HG03571 (cell line): ENCODE data around the gene PLXNA2.
A peak's percentile ranks its signal among the peaks of the same experiment; 100 is the strongest.

ENCODE experiments used
- ATAC-seq: cut with Tn5 transposase; IDR thresholded peaks from one replicate; pipeline ENCODE4 v1.9.1; 2021; ENCODE audit not compliant: unreplicated experiment

Gene PLXNA2

DNA sequence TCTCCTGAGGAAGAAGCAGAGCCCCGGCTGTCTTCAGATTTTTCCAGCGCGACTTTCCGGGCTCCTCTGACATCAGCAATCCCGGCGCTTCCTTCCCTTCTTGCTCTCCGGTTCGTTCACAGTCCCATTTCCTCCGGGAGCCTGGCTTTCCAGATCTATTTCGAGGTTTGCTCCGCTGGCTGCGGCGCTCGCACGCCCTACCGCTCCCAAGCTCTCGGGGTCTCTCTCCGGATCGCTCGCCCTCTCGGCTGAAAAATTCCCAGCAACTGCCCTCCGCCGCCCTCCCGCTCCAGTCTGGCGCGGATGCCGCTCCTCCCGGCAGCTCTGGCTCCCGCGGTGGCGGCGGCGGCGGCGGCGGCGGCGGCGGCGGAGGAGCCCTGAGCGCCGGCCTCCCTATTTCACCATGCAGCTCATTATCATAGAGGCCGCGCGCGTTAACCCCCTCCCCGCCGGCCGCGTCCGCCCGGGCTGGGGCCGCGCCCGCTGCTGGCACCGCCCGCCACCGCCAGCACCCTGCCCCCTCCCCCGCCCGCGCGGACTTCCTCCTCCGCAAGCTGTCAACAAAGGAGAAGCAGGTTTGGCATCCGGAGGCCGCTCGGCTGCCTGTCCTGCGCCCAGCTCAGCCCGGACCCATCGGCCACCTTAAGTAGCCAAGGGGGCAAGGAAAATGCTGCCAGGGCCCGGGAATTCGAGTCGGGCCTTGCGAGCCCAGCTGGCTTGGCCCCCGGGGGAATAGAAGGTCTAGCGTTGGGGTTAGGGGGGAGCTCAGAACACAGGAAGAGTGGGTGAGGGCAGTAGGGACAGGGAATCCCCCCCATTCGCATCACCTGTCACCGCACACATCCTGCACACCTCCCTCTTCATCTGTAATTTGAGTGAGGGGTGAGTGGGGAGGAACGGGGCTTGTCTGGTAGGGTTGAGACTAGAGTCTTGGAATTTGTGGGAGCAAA is at the start of gene PLXNA2:
TSS of gene PLXNA2 (minus strand) at position 418 of the 950 bp plus-strand sequence. CDS start 26,462 bp downstream, outside the sequence.
- ATAC-seq: peak; percentile 50

GRCh38 chr1:208292908-208293307 is 48.7 kb upstream of the PLXNA2 start:
- ATAC-seq: no peak

- ATAC-seq: no peak
Observed at GRCh38 chr1:208291923-208292711, 47.9 kb upstream of the PLXNA2 start.

DNA sequence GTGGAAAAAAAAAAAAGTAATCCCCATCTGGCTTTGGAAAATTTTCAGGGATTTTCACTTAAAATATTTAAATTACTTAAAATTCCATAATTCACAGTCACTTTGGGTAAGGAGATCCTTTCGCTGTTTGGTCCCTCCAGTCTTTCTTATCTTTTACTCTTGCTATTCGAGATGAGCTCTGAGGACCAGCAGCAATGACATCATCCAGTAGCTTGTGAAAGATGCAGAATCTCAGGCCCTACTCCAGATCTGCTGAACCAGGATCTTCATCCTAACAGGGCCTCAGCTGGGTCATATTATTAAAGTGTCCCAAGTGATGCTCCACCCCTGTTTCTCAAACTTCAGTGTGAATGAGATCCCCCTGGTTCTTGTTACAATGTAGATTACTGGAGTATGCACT is 46.9 kb upstream of the PLXNA2 start:
- no peak for ATAC-seq

- no peak for ATAC-seq
Observed at GRCh38 chr1:208289716-208290115, 45.5 kb upstream of the PLXNA2 start.

DNA sequence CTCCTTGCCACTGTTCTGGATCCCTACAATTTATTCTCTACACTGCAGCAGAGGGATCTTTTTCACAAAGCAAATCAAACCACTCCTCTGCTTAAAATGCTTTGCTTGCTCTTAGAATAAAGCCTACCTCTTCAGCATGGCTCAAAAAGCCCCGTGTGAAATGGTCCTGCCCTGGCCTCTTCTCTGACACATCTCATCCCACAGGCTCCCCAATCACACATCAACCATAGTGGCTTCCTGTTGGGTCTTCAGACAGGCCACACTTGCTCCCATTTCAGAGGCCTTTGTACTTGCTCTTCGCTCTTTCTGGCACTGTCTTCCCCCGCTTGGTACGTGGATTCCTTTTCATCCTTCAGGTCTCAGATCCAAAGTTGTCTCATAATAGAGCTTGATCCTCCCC is 44.3 kb upstream of the PLXNA2 start:
- ATAC-seq: no peak

DNA sequence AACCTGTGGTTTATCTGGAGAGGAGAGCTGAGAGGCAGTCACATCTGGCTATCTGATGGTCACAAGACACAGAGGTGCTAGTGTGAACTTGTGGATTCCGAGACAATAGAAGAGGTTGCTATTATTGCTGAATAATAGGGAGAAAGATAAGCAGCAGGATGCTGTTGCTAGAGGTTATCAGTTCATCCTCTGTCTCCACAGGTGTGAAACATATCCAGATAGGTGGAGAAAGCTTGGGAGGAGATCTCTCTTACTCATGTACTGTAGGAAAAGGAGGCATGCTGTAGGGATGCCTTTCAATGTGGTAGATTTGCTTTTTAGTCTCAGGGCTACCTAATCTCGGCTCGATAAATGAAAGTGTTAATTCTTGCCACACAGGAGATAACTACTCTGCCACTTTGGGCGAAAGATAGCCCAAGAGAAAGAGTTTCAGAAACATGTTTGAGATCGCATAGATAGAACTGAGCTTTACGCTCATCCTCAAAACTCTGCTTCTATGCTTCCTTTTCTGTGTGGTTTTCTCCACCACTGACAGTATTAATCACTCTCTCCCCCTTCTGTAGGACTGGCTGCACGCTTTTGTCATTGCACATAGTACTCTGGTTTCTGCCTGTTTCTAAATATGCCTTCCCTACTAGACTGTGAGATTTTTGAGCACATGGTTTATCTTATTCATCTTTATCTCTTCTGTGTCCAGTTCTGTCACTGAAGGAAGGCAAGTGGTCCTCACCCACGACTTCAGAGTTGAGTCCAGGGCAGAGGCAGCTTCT is 36.7 kb upstream of the PLXNA2 start:
- no peak for ATAC-seq

- ATAC-seq: no peak
Observed at GRCh38 chr1:208279826-208280588, 35.8 kb upstream of the PLXNA2 start.

DNA sequence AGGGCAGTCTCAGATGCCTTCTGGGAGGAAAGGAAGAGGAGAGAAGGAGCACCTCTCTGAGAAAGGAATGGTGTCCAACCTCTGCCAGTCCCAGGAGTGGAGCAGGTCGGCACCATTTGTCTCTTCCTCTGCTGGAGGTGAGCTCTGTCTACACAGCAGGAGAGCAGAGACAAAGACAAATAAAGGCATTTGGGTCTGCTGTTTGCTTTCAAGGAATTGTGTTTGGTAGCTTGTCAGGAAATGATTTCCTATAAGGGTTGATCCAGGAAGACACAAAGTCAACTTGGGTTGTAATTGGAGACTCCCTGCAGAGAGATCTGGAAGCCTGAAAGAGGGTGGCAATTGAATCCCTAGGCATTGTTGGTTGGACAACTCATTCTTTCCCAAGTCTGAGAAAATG is 34.5 kb upstream of the PLXNA2 start:
- no peak for ATAC-seq

GRCh38 chr1:208276757-208277435 is 32.7 kb upstream of the PLXNA2 start:
- no peak for ATAC-seq

DNA sequence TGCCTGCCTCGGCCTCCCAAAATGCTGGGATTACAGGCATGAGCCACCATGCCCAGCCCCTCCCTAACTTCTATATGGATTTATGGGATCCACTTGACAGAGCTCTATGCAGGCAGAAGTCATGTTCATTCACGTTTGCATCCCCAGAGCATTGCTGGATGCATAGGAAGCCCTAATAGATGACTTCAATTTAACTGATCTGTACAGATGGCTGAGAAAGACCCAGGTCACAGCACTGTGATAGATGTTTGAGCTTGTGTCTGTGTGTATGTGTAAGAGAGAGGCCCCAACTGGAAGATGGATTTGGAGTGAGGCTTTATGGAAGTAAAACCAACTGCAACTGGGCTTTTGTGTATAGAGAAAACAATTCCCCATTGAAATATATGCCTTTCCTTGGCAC is 30.9 kb upstream of the PLXNA2 start:
- ATAC-seq: no peak

DNA sequence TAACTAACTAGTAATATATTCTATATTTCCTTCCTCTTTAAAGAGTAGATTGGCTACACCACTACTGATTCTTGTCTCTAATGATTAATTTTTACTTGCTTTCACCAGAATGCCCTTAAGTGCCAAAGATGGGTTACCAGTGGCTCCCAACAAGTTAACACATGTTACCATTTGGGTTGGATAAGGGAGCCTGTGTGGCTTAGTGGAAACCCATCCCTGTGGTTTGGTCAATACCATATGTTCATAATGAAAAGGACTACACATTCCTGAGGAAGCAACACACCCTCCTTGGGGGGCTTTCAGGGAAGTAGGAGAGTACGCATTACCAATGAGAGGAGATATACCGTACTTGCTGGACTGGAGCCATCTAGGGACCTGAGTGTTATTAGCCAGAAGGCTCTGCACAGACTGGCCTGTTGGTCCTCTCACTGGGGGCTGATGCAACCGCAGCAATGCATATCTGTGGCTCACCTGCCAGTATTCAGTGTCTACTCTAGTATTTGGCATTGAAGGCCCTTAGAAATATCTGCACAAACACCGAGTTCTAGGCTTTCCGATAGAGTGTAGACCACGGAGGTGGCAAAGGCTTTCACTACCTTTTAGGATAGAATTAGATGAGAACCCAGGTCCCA is 29.3 kb upstream of the PLXNA2 start:
- no peak for ATAC-seq

- ATAC-seq: no peak
Observed at GRCh38 chr1:208272713-208273112, 28.5 kb upstream of the PLXNA2 start.

GRCh38 chr1:208272311-208272710 is 28.1 kb upstream of the PLXNA2 start:
- ATAC-seq: no peak

GRCh38 chr1:208271236-208271635 is 27.1 kb upstream of the PLXNA2 start:
- no peak for ATAC-seq

- no peak for ATAC-seq
Observed at GRCh38 chr1:208270651-208271141, 26.5 kb upstream of the PLXNA2 start.

- no peak for ATAC-seq
Observed at GRCh38 chr1:208269338-208269666, 25.1 kb upstream of the PLXNA2 start.

DNA sequence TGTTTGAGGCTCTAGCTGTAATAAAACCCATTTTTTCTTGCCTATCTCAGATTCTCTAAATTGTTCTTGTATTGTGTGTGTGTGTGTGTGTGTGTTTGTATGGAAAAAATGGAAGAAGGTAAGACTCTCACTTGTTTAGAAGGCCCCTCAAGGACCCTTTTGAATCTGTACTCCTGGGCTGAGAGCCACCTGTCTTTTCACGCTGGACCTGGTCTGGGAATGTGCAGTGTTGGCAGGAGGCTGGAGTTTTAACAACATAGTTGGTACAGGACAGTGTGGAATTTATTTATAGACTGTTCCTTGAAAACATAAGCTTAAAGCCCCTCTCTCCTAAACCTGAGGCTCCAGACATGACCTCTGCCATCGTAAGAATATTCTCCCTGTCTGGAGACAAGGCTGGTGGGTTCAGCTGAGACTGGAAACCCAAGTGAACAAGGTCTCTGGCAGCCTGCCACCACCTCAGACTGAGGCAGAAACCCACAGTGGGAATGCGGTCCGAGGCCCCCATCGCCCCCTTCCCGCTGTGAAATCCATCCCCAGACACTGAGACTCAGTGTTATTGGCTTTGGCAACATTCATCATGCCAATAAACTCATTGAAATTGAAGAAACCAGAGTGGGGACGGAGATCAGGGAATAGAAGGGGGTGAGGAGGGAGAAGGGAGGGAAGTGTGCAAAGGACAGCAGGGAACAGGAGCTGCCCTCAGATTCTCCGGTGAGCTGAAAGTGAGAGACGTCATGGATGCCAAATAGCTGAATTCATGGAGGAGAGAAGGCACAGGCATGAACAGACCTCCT is 24.6 kb upstream of the PLXNA2 start:
- ATAC-seq: no peak

DNA sequence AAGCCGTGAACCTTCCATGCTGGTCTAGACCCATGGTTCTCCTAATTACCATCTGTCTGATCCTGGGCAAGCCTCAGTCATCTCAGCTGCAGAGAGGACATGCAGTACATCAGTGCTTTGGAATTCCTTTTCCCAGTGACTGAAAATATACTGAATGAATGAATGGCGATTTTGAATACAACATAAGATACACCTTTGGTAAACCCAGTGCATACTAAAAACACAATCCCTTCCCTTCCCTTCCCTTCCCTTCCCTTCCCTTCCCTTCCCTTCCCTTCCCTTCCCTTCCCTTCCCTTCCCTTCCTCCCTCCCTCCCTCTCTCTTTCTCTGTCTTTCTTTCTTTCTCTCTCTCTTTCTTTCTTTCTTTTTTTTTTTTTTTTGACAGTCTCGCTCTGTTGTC is 21.3 kb upstream of the PLXNA2 start:
- ATAC-seq: no peak
